Iris pigment epithelial cell (primary cell): ENCODE measurements around the gene BCL2L1.

Experiments used
- DNase-seq: peaks from one replicate; pipeline ENCODE4 v3.0.0-alpha.2; 2011; ENCODE audit warnings: low read depth

Gene BCL2L1

DNA sequence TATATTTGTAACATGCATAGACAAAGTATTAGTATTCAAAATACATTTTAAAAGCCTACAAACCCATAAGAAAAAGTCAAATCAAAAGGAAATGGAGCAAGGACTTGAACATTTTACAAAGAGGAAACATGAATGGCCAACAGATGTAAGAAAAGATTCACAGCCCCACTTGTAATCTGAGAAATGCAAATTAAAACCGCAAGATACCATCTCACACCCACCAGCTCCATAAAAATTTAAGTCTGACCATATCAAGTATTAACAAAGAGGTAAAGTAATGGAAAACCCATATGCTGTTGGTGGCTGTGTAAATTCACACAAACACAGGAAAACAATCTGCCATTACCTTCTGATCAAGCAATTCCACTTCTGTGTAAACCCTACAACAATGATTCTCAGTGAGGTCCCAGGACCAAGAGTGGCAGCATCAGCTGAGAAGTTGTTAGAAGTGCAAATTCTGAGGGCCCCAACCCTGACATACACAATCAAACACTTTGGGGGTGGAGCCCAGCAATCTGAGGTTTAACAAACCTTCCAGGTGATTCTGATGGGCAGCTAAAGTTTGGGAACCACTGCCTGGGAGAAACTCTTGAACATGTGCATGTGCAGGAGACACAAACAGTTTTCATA, 30.9 kb downstream of the BCL2L1 start:
- no peak for DNase-seq

GRCh38 chr20:31690124-31690666, 32.5 kb downstream of the BCL2L1 start:
- DNase-seq: no peak

DNA sequence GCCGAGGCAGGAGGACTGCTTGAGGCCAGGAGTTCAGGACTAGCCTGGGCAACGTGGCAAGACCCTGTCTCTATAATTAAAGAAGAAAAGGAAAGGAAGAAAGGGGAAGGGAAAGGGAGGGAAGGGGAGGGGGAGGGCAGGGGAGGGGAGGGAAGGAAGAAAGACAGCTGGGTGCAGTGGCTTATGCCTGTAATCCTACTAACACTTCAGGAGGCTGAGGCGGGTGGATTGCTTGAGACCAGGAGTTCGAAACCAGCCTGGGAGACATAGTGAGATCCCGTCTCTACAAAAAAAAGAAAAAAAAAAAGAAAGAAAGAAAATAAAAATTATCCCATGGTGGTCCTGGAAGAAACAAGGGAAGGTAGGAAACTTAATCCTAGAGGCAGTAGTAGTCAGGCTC, 33.5 kb downstream of the BCL2L1 start:
- DNase-seq: no peak

DNA sequence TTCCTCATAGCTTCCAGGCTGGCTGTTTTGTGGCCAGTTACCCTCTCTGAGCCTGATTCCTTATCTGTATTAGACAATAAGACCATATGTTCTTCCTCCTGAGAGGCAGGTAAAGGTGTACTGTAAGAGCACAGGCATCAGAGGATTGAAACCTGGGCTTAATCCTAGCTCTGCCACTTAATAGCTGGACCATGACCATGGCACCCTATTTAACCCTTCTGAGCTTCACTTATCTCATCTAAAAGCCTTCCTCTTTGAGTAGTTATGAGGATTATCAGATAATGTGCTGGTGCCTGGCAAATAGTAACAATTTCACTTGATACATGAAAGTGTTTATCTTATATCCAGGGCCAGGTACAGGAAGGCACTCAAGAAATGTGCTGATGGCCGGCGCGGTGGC, 34.9 kb downstream of the BCL2L1 start:
- DNase-seq: no peak

DNA sequence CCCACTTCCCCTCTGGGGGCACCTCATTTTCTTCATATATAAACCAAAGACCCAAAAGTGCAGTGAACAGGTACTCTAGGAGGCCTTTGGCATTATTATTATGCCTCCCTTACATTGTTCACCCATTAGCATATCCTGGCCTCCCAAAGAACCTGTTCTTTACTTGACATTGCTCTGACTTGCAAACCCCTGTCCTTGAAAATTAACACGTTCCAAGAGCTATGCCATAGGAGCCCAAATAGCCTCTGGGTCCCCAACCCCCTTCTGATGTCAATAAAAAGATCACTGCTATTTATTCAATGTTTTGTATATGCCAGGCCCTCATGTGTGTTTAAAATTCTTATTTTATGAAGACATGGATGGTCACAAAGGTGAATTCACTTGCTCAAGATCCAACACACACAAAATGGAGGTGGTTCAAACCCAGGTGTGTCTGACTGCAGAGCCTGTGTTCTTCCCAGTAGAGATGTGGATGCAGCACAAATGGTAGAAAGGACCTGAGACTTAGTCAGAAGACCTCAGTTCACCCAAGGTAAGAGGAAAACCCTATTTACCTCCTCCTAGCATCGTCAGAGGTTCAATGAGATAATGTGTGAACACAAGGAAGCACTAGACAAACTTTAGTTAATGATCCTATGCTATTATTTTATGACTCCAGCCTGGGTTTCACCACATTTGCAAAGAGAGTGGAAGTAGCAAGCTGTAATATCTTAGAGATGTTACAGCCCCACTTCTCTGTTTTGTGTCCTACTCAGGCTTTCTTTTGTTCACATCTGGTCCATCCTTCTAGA, 36.6 kb downstream of the BCL2L1 start:
- no peak for DNase-seq

DNA sequence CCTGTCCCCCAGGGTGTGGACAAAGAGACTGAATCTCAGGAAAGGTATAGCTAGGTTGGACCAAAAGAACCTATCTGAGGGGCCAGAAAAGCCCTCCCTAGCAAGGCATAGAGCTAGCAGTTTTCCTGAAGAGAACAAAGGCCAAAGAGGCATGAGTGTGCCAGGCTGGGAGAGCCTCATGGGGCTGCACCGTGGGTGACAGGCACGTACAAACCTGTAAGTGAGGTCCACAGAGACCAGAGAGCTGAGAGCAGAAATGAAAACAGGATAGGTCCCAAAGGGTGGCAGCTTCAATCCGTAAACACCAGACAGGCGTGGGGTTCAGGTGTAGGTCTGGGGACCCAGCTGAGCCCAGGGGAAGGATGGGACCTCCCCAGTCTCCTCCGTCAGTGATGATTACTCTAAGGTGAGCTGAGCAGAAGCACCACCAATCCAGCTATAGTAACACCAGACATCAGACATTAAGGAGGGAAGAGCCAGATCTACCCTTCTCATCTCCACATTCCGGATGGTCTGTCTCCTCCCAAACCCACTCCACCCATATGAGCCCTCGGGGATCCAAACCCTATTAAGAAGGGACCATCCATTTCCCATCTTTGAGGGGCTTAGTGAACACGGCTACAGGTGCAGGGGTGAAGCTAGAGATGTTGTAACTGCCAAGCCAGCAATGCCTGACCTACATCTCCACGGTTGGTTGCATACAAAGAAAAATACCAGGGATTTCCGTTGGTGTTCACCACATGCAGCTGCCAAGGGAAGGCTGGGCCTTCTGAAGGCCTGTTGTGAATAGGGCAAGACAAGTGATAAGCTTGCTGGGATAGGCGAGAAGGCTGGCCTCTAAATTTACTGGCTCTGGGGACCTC, 38.3 kb downstream of the BCL2L1 start:
- no peak for DNase-seq

- DNase-seq: no peak
These were observed 39.7 kb downstream of the BCL2L1 start for GRCh38 chr20:31682927-31683326.

- no peak for DNase-seq
These were observed 40.3 kb downstream of the BCL2L1 start for GRCh38 chr20:31682352-31682751.

DNA sequence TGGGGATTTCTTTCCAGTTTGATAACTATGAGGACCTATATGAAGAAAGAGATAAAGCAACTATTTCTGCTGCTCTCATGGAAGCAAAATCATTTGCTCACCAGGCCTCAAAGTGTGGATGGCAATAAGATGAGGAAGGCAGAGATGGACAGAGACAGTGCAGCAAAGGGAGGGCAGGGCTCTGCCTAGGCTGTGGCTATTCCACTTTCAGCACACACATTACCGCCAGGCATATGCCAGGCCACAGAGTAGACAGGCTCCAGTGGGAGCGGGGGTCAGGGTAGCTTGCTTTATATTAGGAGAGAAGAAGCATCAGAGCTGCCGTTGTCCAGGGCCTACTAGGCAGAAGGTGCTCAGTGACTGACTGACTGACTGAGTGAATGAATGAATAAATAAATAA, 40.9 kb downstream of the BCL2L1 start:
- no peak for DNase-seq

DNA sequence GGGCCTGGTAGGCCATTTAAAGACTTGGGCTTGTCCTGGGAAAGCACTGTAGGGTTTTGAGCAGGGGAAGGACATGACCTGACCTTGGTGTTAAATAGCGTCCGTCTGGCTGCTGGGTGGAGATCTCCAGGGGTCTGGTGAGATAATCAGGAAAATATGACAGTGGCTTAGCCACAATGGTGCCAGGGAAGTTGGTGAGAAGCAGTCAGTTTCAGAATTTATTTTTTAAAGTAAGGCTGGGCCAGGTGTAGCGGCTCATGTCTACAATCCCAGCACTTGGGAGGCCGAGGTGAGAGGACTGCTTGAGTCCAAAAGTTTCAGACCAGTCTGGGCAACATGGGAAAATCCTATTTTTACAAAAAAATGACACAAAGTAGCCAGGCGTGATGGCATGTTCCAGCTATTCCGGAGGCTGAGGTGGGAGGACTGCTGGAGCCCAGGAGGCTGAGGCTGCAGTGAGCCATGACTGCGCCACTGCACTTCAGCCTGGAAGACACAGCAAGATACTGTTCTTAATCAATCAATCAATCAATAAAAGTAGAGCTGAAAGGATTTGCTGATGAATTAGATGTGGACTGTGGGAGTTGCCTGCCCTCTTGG, 41.4 kb downstream of the BCL2L1 start:
- DNase-seq: no peak

- DNase-seq: no peak
These were observed 42.2 kb downstream of the BCL2L1 start for GRCh38 chr20:31680286-31681127.

GRCh38 chr20:31679357-31680285, 43.0 kb downstream of the BCL2L1 start:
- no peak for DNase-seq

DNA sequence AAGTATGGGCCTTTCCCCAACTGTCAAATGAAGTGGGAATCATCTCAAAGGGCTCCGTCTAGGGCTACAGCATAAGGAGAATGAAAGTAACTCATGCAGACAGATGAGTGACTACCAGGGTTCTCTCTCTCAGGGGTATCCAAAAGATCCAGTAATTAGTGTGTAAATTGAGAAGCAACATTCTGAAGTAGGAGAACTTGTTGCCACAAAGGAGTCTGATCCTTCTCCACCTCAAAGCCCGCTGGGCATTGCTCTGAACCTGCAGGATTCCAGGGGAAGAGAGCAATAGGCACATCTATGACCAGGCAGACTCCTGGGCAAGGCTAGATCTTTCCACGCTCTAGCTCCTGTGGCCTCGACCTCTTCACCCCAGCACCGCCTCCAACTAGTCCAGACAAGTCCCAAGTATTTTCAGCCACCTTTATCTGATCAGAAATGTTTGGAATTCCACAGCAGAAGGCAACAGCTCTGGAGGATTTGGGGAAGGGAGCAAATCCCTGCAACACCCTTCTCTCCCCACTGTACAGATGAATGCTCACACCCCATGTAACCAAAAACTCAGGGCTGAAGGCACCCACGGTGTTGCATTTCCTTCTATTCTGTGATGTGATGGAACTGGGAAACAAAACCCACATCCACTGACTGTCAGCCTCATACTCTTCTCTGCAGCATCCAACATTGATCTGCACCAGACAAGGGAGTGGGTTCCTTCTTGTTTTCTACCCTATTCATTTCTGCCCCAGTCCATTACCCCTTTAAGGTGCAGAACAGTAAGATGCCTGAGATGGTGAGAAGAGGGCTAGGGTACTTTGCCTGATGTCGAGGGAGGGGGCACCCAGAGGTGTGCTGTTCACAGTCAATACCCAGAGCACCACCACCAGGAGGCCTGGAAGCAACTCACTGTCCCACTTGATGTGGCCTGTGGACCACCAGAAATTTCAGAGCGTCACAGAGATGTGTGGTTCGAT, 44.0 kb downstream of the BCL2L1 start:
- DNase-seq: peak; percentile 57

GRCh38 chr20:31677553-31678260, 45.0 kb downstream of the BCL2L1 start:
- no peak for DNase-seq

DNA sequence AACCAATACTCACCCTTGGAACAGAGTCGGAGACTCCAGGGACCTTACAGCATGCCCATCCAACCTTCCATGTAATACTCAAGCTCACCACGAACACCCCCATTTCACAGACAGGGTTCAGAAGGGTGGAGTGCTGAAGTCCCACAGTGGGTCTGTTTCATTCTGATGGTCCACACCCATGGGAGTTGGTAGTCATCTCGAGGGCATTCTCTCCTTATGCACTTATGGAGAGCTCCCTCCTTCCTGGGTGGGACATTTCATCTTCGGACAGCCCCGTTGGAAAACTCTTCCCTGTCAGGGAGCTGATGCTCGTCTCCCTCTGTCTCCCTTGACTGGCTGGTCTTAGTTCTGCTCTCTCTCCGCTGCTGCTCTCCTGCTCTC, 46.1 kb downstream of the BCL2L1 start:
- no peak for DNase-seq

DNA sequence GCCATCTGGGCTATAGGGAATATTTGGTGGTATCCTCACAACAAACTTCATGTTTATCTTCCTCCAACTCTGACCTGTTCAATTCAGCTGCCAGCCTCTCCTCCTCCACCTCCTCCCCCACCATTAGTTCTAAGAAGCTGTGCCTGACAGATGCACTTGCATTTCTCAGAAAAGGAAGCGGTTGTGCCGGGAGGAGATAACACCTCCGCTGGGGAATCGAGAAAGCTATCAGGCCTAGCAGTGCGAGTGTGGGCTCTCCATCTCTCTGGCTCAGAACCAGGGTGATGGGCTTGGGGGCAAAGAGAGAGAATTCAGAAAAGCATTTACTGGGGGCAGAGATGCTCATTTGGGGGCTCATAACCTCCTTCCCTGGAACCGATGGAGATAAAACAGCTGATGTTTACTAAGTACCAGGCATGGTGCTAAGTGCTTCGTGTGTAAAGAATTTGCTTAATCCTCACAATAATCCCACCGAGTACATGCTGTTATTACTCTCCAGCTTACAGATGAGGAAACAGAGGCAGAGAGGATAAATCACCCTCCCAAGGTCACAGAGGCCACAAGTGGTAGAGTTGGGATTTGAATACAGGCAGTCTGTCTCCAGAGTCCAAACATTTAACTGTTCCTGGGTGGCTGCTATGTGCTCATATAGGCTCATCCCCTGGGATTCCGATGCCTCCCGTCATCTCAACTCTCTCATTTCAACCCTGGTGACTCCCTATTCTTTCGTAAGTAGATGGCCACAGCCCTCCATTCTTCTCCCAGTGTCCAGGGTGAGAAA, 46.6 kb downstream of the BCL2L1 start:
- DNase-seq: peak; percentile 60
